HG02763 (cell line): ENCODE data around the gene BRIP1.

Source experiments
- ATAC-seq: cut with Tn5 transposase; IDR thresholded peaks from one replicate; pipeline ENCODE4 v1.9.1; 2021; ENCODE audit warnings: mild to moderate bottlenecking, moderate library complexity; ENCODE audit not compliant: unreplicated experiment

BRIP1 gene

DNA sequence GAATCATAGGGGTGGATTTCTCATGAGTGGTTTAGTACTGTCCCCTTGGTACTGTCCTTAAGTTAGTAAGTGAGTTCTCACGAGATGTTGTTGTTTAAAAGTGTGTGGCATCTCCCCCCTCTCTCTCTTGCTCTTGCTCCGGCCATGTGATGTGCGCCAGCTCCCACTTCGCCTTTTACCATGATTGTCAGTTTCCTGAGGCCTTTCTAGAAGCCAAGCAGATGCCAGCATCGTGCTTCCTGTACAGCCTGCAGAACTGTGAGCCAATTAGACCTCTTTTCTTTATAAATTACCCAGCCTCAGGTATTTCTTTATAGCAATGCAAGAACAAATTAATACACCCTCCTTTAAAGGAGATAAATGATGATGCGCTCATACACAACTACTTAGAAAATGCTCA, 222.2 kb downstream of the BRIP1 start:
- no peak for ATAC-seq

DNA sequence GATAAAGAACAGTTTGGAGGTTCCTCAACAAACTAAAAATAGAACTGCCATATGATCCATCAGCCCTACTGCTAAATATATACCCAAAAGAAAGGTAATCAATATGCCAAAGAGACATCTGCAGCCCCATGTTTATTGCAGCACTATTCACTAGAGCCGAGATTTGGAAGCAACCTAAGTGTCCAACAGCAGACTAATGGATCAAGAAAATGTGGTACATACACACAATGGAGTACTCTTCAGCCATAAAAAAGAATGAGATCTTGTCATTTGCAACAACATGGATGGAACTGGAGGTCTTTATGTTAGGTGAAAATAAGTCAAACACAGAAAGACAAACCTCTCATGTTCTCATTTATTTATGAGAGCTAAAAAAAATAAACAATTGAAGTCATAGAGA, 223.5 kb downstream of the BRIP1 start:
- no peak for ATAC-seq

GRCh38 chr17:61638087-61638486, 225.2 kb downstream of the BRIP1 start:
- ATAC-seq: no peak

GRCh38 chr17:61635913-61636432, 227.4 kb downstream of the BRIP1 start:
- ATAC-seq: no peak

- ATAC-seq: no peak
Observed at GRCh38 chr17:61634942-61635538, 228.3 kb downstream of the BRIP1 start.

DNA sequence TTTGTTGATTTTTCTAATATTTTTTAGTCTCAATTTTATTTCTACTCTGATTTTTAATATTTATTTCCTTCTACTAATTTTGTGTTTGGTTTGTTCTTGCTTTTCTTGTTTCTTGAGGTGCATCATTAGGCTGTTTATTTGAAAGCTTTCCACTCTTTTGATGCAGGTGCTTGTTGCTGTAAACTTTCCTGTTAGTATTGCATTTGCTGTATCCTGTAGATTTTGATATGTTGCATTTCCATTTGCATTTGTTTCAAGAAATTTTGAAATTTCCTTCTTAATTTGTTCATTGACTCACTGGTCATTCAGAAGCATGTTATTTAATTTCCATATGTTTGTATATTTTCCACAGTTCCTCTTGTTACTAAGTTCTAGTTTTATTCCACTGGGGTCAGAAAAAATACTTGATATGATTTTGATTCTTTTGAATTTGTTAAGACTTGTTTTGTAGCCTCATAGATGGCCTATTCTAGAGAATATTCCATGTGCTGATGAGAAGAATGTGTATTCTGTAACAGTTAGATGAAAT, 229.3 kb downstream of the BRIP1 start:
- no peak for ATAC-seq

DNA sequence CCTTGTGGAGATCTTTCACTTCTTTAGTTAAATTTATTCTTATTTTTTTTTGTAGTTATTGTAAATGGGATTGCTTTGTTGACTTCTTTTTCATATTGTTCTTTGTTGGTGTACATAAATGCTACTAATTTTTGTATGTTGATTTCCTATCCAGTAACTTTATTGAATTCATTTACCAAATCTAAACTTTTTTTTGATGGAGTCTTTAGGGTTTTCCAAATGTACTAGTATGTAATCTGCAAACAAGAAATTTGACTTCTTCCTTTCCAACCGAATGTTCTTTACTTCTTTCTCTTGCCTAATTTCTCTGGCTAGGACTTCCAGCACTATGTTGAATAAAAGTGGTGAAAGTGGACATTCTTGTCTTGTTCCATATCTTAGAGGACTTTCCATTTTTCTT, 230.5 kb downstream of the BRIP1 start:
- no peak for ATAC-seq

- ATAC-seq: no peak
Observed at GRCh38 chr17:61631800-61632199, 231.5 kb downstream of the BRIP1 start.
